ENCODE results near the gene ADAM22. TPM values are rescaled to one million over a fixed set of nuclear protein-coding genes. Genes with fewer than 3 reads are reported as not detected.
"Not testable (repeated sequence)": the region's sequence is repeated elsewhere in the genome, so short reads cannot be mapped to it uniquely, and the experiment has no call there.

ADAM22 gene
- total and polyA plus RNA-seq, 8 donors: 2.6 to 25.3 (median 17.0) TPM

GRCh38 chr7:87935384-87935706 lies 1.3 kb downstream of the ADAM22 start:
- Histone ChIP-seq H3K27ac (no peak overlapping the region), H3K4me1 (peaks cover 6 to 19% of the 10 kb centered on the region in 2 donors), H3K9me3 (no peaks in the 10 kb centered on the region), H3K27me3 (peaks cover 8 to 18% of the 10 kb centered on the region in 2 donors), H3K36me3 (no peaks in the 10 kb centered on the region), H3K4me3 (peak overlapping the region; percentile 62 to 66)
- intact Hi-C loops (cut with DNase I): no loop called here
- DNase-seq (peak in 1 of 4 donors; percentile 1), ATAC-seq (no peak)
- TF ChIP-seq CTCF (IDR thresholded peaks at IDR 0.05): no peak

- H3K27me3 ChIP-seq: no peaks in the 10 kb centered on the region
- TF ChIP-seq CTCF (IDR thresholded peaks at IDR 0.05): no peak
- no peaks in the 10 kb centered on the region for H3K9me3 ChIP-seq
- no peak overlapping the region for H3K4me3 ChIP-seq
- intact Hi-C loops (cut with DNase I): no loop called here
- H3K36me3 ChIP-seq: no peaks in the 10 kb centered on the region
- DNase-seq (no peak), ATAC-seq (no peak)
- no peaks in the 10 kb centered on the region for H3K4me1 ChIP-seq
- H3K27ac ChIP-seq: no peak overlapping the region
Observed at GRCh38 chr7:87941138-87941537, 7.1 kb downstream of the ADAM22 start.

GRCh38 chr7:87944547-87944946 lies 10.5 kb downstream of the ADAM22 start:
- no peak for TF ChIP-seq CTCF (IDR thresholded peaks at IDR 0.05)
- H3K9me3 ChIP-seq: no peaks in the 10 kb centered on the region
- intact Hi-C loops (cut with DNase I): no loop called here
- no peaks in the 10 kb centered on the region for H3K27me3 ChIP-seq
- no peak overlapping the region for H3K4me3 ChIP-seq
- no peaks in the 10 kb centered on the region for H3K4me1 ChIP-seq
- ATAC-seq (no peak), DNase-seq (no peak)
- no peak overlapping the region for H3K27ac ChIP-seq
- H3K36me3 ChIP-seq: no peaks in the 10 kb centered on the region

GRCh38 chr7:87945926-87946325 lies 11.9 kb downstream of the ADAM22 start:
- H3K4me1 ChIP-seq; H3K4me3 ChIP-seq; intact Hi-C loops (cut with DNase I); DNase-seq; ATAC-seq; H3K36me3 ChIP-seq; H3K27ac ChIP-seq; H3K27me3 ChIP-seq; H3K9me3 ChIP-seq: not testable (repeated sequence)

- ATAC-seq: no peak
- Histone ChIP-seq H3K36me3 (no peaks in the 10 kb centered on the region), H3K9me3 (no peaks in the 10 kb centered on the region), H3K27me3 (no peaks in the 10 kb centered on the region), H3K27ac (no peak overlapping the region), H3K4me1 (no peaks in the 10 kb centered on the region), H3K4me3 (no peak overlapping the region)
- no peak for DNase-seq
- intact Hi-C loops (cut with DNase I): no loop called here
- TF ChIP-seq CTCF (IDR thresholded peaks at IDR 0.05): no peak
Observed at GRCh38 chr7:87948371-87948770, 14.3 kb downstream of the ADAM22 start.

GRCh38 chr7:87959336-87959735 lies 25.3 kb downstream of the ADAM22 start:
- no peaks in the 10 kb centered on the region for H3K36me3 ChIP-seq
- no peaks in the 10 kb centered on the region for H3K27me3 ChIP-seq
- no peaks in the 10 kb centered on the region for H3K9me3 ChIP-seq
- H3K4me3 ChIP-seq: no peak overlapping the region
- intact Hi-C loops (cut with DNase I): no loop called here
- DNase-seq: no peak
- ATAC-seq: no peak
- no peak for TF ChIP-seq CTCF (IDR thresholded peaks at IDR 0.05)
- H3K27ac ChIP-seq: no peak overlapping the region
- no peaks in the 10 kb centered on the region for H3K4me1 ChIP-seq

Measured in left lung (tissue), 10 donors.